Parathyroid adenoma (tissue), 2 donors: Measurements from ENCODE around the gene ATP6AP2.

Experiments used
- H2AFZ ChIP-seq: fragments of 300-600 bp; sonication (generic); one replicate; pipeline ENCODE4 v1.7.0; 2017; ENCODE audit warnings: antibody characterized with exemption, mild to moderate bottlenecking
- H3K27ac ChIP-seq: fragments of 300-600 bp; sonication (generic); one replicate; pipeline ENCODE4 v1.7.0; 2017
- H3K27me3 ChIP-seq: fragments of 300-600 bp; sonication (generic); one replicate; pipeline ENCODE4 v1.7.0; 2017; ENCODE audit warnings: low read length; ENCODE audit not compliant: control insufficient read depth, insufficient read depth
- H3K36me3 ChIP-seq: fragments of 300-600 bp; sonication (generic); one replicate; pipeline ENCODE4 v1.7.0; 2017; ENCODE audit warnings: low read length; ENCODE audit not compliant: control insufficient read depth, insufficient read depth
- H3K4me1 ChIP-seq: fragments of 300-600 bp; sonication (generic); one replicate; pipeline ENCODE4 v1.7.0; 2017; ENCODE audit warnings: control low read depth
- H3K4me2 ChIP-seq: fragments of 300-600 bp; sonication (generic); one replicate; pipeline ENCODE4 v1.7.0; 2017; ENCODE audit warnings: low read length
- H3K4me3 ChIP-seq: fragments of 300-600 bp; sonication (generic); one replicate; pipeline ENCODE4 v1.7.0; 2017; ENCODE audit warnings: low read depth, low read length
- H3K79me2 ChIP-seq: fragments of 300-600 bp; sonication (generic); one replicate; pipeline ENCODE4 v1.7.0; 2017; ENCODE audit warnings: control low read depth
- H3K9ac ChIP-seq: fragments of 300-600 bp; sonication (generic); one replicate; pipeline ENCODE4 v1.7.0; 2017; ENCODE audit warnings: mild to moderate bottlenecking
- H3K9me3 ChIP-seq: fragments of 300-600 bp; sonication (generic); one replicate; pipeline ENCODE4 v1.7.0; 2017; ENCODE audit warnings: low read length; ENCODE audit not compliant: control insufficient read depth
- TF ChIP-seq, protein P1 (sequence below): fragments of 300-600 bp; sonication (generic); IDR thresholded peaks from one replicate; pipeline ENCODE4 v1.7.0; 2017; ENCODE audit warnings: antibody characterized with exemption, mild to moderate bottlenecking
- donor health status: primary hyperparathyroidism.

The ATP6AP2 gene

DNA sequence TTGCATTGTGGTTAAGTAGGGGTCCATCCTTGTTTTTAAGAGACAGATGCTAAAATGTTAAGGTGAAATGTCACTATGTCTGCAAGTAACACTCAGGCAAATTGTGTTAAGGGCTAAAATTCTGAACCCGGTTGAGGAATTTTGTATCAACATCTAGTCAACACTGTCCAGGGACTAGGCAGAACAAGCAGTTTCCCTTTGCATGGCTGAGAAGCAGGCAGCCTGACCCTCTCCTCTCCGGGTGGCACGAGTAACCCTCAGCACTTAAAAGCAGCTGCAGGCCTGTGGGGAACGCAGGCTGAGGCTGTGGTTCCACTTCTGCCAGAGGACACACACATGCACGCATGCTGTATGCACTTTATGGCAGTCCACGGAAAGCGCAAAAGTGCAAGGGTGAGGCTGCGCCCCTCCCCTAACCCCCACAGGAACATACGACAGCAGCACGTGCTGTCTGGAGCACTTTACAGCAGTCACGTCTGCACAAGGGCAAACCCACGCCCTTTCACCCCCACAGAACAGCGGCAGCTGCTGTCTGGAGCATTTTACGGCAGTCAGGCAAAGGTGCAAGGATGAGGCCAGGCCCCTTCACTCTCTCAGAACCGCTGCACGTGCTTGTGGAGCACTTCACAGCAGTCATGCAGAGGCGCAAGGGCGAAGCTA lies 41.8 kb downstream of the ATP6AP2 start:
- TF ChIP-seq, protein P1, sequence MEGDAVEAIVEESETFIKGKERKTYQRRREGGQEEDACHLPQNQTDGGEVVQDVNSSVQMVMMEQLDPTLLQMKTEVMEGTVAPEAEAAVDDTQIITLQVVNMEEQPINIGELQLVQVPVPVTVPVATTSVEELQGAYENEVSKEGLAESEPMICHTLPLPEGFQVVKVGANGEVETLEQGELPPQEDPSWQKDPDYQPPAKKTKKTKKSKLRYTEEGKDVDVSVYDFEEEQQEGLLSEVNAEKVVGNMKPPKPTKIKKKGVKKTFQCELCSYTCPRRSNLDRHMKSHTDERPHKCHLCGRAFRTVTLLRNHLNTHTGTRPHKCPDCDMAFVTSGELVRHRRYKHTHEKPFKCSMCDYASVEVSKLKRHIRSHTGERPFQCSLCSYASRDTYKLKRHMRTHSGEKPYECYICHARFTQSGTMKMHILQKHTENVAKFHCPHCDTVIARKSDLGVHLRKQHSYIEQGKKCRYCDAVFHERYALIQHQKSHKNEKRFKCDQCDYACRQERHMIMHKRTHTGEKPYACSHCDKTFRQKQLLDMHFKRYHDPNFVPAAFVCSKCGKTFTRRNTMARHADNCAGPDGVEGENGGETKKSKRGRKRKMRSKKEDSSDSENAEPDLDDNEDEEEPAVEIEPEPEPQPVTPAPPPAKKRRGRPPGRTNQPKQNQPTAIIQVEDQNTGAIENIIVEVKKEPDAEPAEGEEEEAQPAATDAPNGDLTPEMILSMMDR: no peak
- no peaks in the 10 kb centered on the region for H3K36me3 ChIP-seq
- no peak overlapping the region for H2AFZ ChIP-seq
- H3K4me1 ChIP-seq: no peaks in the 10 kb centered on the region
- H3K27ac ChIP-seq: no peak overlapping the region
- no peaks in the 10 kb centered on the region for H3K79me2 ChIP-seq
- no peaks in the 10 kb centered on the region for H3K9me3 ChIP-seq
- H3K9ac ChIP-seq: no peak overlapping the region
- H3K4me2 ChIP-seq: no peak overlapping the region
- no peaks in the 10 kb centered on the region for H3K27me3 ChIP-seq
- H3K4me3 ChIP-seq: no peak overlapping the region

GRCh38 chrX:40623139-40623536 lies 42.4 kb downstream of the ATP6AP2 start, which contains the start of gene MPC1L:
MPC1L (plus strand) TSS chrX:40623428; CDS start chrX:40623566, 138 bp downstream.
- no peaks in the 10 kb centered on the region for H3K4me1 ChIP-seq
- H2AFZ ChIP-seq: no peak within 1 kb of the TSS
- no peak within 1 kb of the TSS for H3K27ac ChIP-seq
- no peak within 1 kb of the TSS for H3K4me3 ChIP-seq
- H3K79me2 ChIP-seq: no peaks in the 10 kb centered on the region
- no peaks in the 10 kb centered on the region for H3K27me3 ChIP-seq
- TF ChIP-seq, protein P1: no peak
- no peak within 1 kb of the TSS for H3K4me2 ChIP-seq
- no peaks in the 10 kb centered on the region for H3K9me3 ChIP-seq
- H3K36me3 ChIP-seq: no peaks in the 10 kb centered on the region
- H3K9ac ChIP-seq: no peak within 1 kb of the TSS

DNA sequence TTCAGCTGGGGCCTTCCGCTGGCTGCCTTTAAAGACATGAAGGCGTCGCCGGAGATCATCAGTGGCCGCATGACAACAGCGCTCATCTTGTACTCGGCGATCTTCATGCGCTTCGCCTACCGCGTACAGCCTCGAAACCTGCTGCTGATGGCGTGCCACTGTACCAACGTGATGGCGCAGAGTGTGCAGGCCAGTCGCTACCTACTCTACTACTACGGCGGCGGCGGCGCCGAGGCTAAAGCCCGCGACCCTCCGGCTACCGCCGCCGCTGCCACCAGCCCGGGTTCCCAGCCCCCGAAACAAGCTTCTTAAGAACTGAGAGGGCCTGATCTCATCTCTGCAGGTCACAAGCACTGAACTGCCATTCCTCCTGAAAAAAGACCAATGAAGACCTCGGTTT lies 42.9 kb downstream of the ATP6AP2 start:
- Histone ChIP-seq H3K4me2 (no peak overlapping the region), H3K9me3 (no peaks in the 10 kb centered on the region), H3K79me2 (no peaks in the 10 kb centered on the region), H3K4me3 (no peak overlapping the region), H2AFZ (no peak overlapping the region), H3K27me3 (no peaks in the 10 kb centered on the region), H3K4me1 (no peaks in the 10 kb centered on the region), H3K9ac (no peak overlapping the region), H3K27ac (no peak overlapping the region), H3K36me3 (no peaks in the 10 kb centered on the region)
- TF ChIP-seq, protein P1: no peak

DNA sequence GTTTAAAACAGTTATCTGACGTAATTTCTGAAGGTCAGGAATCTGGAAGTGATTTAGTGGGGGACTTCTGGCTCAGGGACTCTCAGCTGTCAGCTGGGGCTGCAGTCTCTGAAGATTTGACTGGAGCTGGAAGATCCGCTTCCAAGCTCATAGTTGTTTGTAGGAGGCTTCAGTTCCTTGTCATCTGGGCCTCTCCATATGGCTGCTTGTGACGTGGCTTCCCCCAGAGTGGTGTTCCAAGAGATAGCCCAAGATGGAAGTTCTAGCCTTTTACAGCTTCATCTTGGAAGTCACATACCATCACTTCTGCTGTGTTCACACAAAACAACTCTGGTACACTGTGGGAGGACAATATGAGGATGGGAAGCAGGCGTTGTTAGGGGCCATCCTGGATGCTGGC lies 44.5 kb downstream of the ATP6AP2 start:
- TF ChIP-seq, protein P1: no peak
- H3K79me2 ChIP-seq: no peaks in the 10 kb centered on the region
- no peaks in the 10 kb centered on the region for H3K27me3 ChIP-seq

DNA sequence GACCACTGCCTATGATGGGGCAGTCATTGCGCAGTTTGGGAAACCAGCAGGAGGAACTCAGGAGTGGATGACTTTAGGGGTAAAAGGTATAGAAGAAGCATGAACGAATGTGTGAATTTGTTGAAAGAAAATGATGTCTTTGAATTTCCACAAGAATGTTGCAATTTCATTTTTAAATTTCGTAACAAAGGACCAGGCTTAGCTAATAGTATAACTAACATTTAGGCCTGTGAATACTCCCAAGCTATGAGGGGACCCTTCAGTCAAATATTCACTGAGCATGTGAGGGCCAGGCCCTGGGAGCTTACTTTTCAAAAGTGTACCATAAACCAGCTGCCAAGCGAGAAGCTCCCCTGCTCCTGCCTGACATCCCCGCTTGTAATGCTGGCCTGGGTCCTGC lies 47.7 kb downstream of the ATP6AP2 start:
- H3K27me3 ChIP-seq: no peaks in the 10 kb centered on the region
- H3K4me3 ChIP-seq: no peak overlapping the region
- no peaks in the 10 kb centered on the region for H3K9me3 ChIP-seq
- no peaks in the 10 kb centered on the region for H3K79me2 ChIP-seq
- H3K9ac ChIP-seq: no peak overlapping the region
- H3K27ac ChIP-seq: no peak overlapping the region
- no peak overlapping the region for H3K4me2 ChIP-seq
- no peaks in the 10 kb centered on the region for H3K4me1 ChIP-seq
- H3K36me3 ChIP-seq: no peaks in the 10 kb centered on the region
- TF ChIP-seq, protein P1: no peak
- H2AFZ ChIP-seq: no peak overlapping the region

More for the DNA sequence above, 44.5 kb downstream of the ATP6AP2 start:
- Histone ChIP-seq H3K9me3 (no peaks in the 10 kb centered on the region), H2AFZ (no peak overlapping the region), H3K4me2 (no peak overlapping the region), H3K9ac (no peak overlapping the region), H3K4me1 (no peaks in the 10 kb centered on the region), H3K36me3 (no peaks in the 10 kb centered on the region), H3K4me3 (no peak overlapping the region), H3K27ac (no peak overlapping the region)
